ENCODE measurements around the gene KRABD2.

The KRABD2 gene

DNA sequence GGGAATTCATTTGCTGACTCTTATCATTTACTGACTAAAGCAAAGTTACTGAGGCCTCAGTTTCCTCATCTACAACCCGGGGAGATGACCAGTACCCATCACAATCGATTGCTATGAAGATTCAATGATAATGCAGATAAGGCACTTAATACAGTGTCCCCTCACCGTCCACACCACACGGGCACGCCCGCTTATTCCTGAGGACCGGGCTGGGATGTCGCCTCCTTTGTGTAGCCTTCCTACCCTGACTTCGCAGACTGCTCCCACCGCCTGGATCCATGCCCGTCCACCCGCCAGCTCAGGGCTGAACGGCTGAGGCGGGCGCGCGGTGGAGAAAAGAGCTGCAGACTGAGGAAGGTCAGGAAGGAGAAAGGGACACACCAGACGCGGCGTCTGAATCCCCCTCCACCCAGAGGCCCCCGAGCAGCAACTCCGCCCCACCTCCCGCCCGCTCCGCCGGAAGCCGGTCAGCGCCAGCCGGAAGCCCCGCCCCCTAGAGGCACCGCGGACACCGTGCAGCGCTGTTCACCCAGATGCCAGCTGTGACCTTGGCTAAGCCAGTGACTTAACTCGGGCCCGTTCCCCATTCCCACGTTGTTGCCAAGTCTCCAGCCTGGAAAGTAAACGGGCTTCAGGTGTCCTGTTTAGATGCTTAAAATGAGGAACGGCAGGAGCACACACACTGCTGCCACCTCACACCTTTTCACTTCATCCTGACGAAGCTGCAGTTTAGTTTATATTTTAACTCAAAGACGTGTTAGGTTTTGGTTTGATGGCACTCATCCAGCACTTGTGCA lies at the start of gene KRABD2:
Gene KRABD2, minus strand, starts transcription at position 434 of the 797 bp plus-strand sequence.
- Histone ChIP-seq H3K9me3 (no peaks in the 10 kb centered on the region), H3K4me3 (peak within 1 kb of the TSS; percentile 56 to 71), H3K27ac (peak within 1 kb of the TSS; percentile 82 to 87), H3K36me3 (no peaks in the 10 kb centered on the region), H3K27me3 (no peaks in the 10 kb centered on the region), H3K4me1 (peaks cover 6 to 14% of the 10 kb centered on the region in 2 donors)
- intact Hi-C loops (cut with DNase I; ENCODE audit: low total_unique reads): no loop called here
- TF ChIP-seq, protein P1, sequence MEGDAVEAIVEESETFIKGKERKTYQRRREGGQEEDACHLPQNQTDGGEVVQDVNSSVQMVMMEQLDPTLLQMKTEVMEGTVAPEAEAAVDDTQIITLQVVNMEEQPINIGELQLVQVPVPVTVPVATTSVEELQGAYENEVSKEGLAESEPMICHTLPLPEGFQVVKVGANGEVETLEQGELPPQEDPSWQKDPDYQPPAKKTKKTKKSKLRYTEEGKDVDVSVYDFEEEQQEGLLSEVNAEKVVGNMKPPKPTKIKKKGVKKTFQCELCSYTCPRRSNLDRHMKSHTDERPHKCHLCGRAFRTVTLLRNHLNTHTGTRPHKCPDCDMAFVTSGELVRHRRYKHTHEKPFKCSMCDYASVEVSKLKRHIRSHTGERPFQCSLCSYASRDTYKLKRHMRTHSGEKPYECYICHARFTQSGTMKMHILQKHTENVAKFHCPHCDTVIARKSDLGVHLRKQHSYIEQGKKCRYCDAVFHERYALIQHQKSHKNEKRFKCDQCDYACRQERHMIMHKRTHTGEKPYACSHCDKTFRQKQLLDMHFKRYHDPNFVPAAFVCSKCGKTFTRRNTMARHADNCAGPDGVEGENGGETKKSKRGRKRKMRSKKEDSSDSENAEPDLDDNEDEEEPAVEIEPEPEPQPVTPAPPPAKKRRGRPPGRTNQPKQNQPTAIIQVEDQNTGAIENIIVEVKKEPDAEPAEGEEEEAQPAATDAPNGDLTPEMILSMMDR (IDR thresholded peaks at IDR 0.05): peak; percentile 49 to 71 (median 57)
- TF ChIP-seq POLR2A (IDR thresholded peaks at IDR 0.05): peak in 1 of 2 donors; percentile 69
- DNase-seq: peak; percentile 80 to 85

DNA sequence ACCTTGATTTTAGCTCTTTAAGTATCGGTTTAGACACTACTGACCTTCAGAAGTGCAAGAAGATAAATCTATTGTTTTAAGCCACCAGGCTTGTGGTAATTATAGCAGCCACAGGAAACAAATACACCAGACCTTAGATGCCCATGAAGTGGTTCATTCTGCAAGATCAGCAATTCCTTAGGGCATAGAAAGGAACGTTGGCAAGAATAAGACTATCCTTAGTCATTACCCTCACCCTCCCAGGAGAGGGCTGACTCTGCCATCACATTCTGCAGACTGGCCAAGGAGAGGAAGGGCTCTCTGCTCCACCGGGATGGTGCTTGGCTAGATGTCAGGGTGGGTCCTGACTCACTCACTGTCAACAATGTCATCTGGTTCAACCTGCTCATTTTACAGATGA lies 45.1 kb upstream of the KRABD2 start:
- no peak overlapping the region for H3K27ac ChIP-seq
- no peaks in the 10 kb centered on the region for H3K27me3 ChIP-seq
- no peaks in the 10 kb centered on the region for H3K9me3 ChIP-seq
- intact Hi-C loops (cut with DNase I; ENCODE audit: low total_unique reads): no loop called here
- H3K4me3 ChIP-seq: no peak overlapping the region
- no peaks in the 10 kb centered on the region for H3K36me3 ChIP-seq
- no peak for DNase-seq
- TF ChIP-seq POLR2A (IDR thresholded peaks at IDR 0.05): no peak
- TF ChIP-seq, protein P1 (IDR thresholded peaks at IDR 0.05): no peak
- H3K4me1 ChIP-seq: no peaks in the 10 kb centered on the region

DNA sequence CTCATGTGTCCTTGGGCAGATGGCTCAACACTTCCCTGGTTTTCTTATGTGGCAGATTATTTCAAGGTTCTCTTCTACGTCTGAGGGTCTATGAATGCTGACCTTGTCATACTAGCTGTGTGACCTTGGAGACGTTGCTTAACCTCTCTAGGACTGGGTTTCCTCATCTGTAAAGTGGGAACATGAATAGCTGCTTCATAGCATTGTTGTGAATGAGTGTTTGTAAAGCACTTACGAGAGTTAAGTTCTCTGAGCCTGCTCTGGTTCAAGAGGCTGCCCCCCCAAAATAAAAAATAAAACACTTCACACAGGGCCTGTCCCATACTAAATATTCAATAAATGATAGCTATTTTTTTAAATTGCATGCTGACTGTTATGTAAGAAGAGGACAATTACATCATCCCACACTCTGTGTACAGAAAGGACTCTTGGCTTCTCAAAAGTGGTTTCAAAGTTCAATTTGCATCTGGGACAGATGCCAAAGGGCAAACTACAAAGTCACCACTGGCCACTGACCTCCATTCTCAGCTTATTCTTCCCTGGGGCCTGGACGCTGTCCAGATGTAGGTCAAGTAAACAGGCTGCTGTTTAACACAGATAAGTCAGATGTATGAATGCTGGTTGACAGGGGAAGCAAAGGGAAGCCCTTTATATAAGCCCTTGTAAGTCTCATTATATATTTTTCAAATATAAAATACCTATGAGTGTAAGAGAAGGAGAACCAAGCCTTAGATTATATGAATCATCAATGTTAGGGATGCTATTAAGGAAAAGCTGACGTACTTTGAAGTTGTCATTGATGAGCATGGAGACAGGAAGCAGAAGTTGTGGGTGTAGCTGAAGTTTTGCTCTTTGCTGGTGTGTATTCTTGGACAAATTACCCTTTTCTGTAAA lies 43.8 kb upstream of the KRABD2 start:
- intact Hi-C loops (cut with DNase I; ENCODE audit: low total_unique reads): no loop called here
- TF ChIP-seq POLR2A (IDR thresholded peaks at IDR 0.05): no peak
- TF ChIP-seq, protein P1 (IDR thresholded peaks at IDR 0.05): no peak
- no peak overlapping the region for H3K4me3 ChIP-seq
- H3K27ac ChIP-seq: peak overlapping the region in 1 of 2 donors; percentile 10
- H3K27me3 ChIP-seq: no peaks in the 10 kb centered on the region
- H3K4me1 ChIP-seq: no peaks in the 10 kb centered on the region
- H3K36me3 ChIP-seq: no peaks in the 10 kb centered on the region
- DNase-seq: peak in 1 of 2 donors; percentile 55
- no peaks in the 10 kb centered on the region for H3K9me3 ChIP-seq

DNA sequence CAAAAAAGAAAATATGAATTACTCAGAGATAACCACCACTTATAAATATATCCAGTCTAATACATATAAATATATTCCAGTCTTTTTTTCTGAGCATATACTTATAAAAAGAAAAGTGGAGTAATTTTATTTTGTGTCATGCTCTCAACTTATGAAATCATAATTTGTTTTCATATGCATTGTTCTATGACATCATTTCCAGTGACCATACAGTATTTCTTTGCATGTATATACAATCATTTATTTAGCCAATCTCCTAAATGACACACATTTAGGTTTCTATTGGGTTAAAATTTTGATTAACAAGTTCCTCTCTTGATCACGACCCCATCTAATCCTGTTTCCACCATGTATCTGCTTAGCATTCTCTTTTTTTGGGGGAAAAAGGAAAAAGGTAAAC lies 42.8 kb upstream of the KRABD2 start:
- Histone ChIP-seq H3K27ac (no peak overlapping the region), H3K36me3 (no peaks in the 10 kb centered on the region), H3K4me1 (no peaks in the 10 kb centered on the region), H3K4me3 (no peak overlapping the region), H3K27me3 (no peaks in the 10 kb centered on the region), H3K9me3 (no peaks in the 10 kb centered on the region)
- no peak for TF ChIP-seq POLR2A (IDR thresholded peaks at IDR 0.05)
- TF ChIP-seq, protein P1 (IDR thresholded peaks at IDR 0.05): no peak
- intact Hi-C loops (cut with DNase I; ENCODE audit: low total_unique reads): no loop called here
- no peak for DNase-seq

DNA sequence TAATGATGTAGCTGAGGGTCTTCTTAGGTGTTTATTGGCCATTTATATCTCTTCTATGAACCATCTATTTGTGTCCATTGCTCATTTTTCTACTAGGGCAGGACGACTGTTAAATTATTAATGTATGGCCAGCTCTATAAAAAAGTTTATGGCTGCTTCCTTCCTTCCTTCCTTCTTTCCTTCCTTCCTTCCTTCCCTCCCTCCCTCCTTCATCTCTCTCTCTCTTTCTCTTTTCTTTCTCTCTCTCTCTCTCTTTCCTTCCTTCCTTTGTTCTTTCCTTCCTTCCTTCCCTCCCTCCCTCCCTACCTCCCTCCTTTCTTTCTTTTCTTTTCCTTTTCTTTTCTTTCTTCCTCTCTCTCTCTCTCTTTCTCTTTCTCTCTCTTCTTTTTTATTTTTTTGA lies 42.0 kb upstream of the KRABD2 start:
- Histone ChIP-seq H3K27ac (no peak overlapping the region), H3K4me3 (no peak overlapping the region), H3K36me3 (no peaks in the 10 kb centered on the region), H3K4me1 (no peaks in the 10 kb centered on the region), H3K9me3 (no peaks in the 10 kb centered on the region), H3K27me3 (no peaks in the 10 kb centered on the region)
- no peak for DNase-seq
- intact Hi-C loops (cut with DNase I; ENCODE audit: low total_unique reads): no loop called here
- no peak for TF ChIP-seq POLR2A (IDR thresholded peaks at IDR 0.05)
- TF ChIP-seq, protein P1 (IDR thresholded peaks at IDR 0.05): no peak

Measured in uterus (tissue), 3 donors.